Measurements from ENCODE around the gene ZPR1.

DNA sequence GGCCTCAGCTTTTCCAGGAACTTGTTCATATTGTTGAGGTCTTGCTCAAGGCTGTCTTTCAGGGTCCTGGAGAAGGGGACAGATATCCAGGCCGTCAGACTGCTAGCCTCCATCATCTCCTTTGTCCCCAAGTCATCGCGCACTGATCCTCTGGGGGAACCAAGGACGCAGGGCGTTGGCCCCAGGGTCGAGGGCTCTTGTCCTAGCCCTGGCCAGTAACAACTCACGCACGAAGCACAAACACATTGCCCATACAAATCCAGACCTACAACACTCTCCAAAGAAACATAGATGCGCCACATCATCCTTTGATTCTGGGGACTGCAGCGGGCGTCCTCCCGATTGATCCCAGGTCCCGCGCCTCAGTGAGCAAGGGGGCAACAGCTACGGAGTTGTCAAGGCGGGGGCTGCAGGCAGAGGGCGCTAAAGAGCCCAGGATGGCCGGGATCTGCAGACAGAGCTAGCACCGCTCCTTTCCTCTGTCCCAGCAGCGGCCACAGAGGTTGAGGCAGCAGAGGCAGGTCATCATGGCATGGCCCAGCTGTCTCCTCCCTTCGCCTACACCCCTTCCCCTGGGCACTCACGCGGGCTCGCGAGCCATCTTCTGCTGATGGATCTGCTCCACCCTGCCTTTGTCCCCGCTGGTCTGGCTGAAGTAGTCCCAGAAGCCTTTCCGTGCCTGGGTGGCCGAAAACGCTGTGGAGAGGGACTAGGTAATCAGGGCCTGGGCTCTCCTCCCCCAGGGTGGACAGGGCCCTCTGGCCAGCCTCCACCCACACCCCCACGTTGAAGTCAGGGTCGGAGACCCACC, 3.4 kb upstream of the ZPR1 start:
- TF ChIP-seq EZH2 (IDR thresholded peaks at IDR 0.05; ENCODE audit: insufficient read depth, poor library complexity, severe bottlenecking) = no peak
- no peak for TF ChIP-seq EZH2phosphoT487 (IDR thresholded peaks at IDR 0.05; ENCODE audit: insufficient read depth, low read depth)
